ENCODE measurements around the gene TBC1D1. TPM values are rescaled to one million over a fixed set of nuclear protein-coding genes. Genes with fewer than 3 reads are reported as not detected.
A peak's percentile ranks its signal among the peaks of the same experiment; 100 is the strongest.

TBC1D1 gene
- total and polyA plus RNA-seq, 5 experiments from 2014 or later: 18.4 to 53.8 (median 27.2) TPM

- POLR2A ChIA-PET: no interaction called here
- Mint-ChIP-seq H3K36me3 (peaks cover 13 to 25% (median 22%) of the 10 kb centered on the region in 3 donors), H3K4me3 (no peak overlapping the region), H3K27ac (no peak overlapping the region), H3K9me3 (peaks cover 0 to 24% (median 2%) of the 10 kb centered on the region in 9 donors), H3K27me3 (no peaks in the 10 kb centered on the region), H3K4me1 (peaks cover 11 to 28% (median 24%) of the 10 kb centered on the region in 4 donors)
- no peak for DNase-seq
- no peak for ATAC-seq
Measured at GRCh38 chr4:37936889-37937498, 46.1 kb downstream of the TBC1D1 start.

DNA sequence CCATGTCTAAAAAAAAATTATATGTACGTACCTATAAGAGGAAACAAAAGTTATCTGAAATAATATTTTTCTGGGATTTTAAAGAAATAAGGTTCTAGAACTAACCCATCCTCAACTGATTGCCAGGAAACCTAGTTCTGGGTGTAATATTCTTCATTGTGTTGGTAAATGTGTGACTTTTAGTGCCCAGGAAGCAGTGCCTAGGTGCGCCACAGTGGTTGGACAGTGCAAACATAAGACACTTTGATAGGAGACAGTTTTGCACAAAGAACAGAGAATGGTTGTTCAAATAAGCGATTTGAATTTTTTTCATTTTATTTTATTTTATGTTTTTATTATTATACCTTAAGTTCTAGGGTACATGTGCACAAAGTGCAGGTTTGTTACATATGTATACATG is 47.3 kb downstream of the TBC1D1 start:
- no peaks in the 10 kb centered on the region for H3K27me3 Mint-ChIP-seq
- no peak overlapping the region for H3K4me3 Mint-ChIP-seq
- H3K27ac Mint-ChIP-seq: no peak overlapping the region
- ATAC-seq (no peak), DNase-seq (no peak)
- peaks cover 13 to 29% (median 20%) of the 10 kb centered on the region in 3 donors for H3K36me3 Mint-ChIP-seq
- H3K4me1 Mint-ChIP-seq: peaks cover 13 to 35% (median 29%) of the 10 kb centered on the region in 4 donors
- POLR2A ChIA-PET: no interaction called here
- peaks cover 0 to 27% (median 2%) of the 10 kb centered on the region in 9 donors for H3K9me3 Mint-ChIP-seq

GRCh38 chr4:37946503-37947179 is 55.8 kb downstream of the TBC1D1 start:
- peaks cover 27 to 63% (median 54%) of the 10 kb centered on the region in 4 donors for H3K4me1 Mint-ChIP-seq
- no peak for ATAC-seq
- DNase-seq: no peak
- peak overlapping the region in 7 of 10 donors; percentile 0 to 77 (median 44) for H3K27ac Mint-ChIP-seq
- no peak overlapping the region for H3K4me3 Mint-ChIP-seq
- peaks cover 2 to 15% (median 11%) of the 10 kb centered on the region in 3 donors for H3K36me3 Mint-ChIP-seq
- peaks cover 0 to 8% (median 0%) of the 10 kb centered on the region in 9 donors for H3K9me3 Mint-ChIP-seq
- POLR2A ChIA-PET: no interaction called here
- no peaks in the 10 kb centered on the region for H3K27me3 Mint-ChIP-seq

- DNase-seq (peak in 4 of 10 donors; percentile 31 to 56 (median 42)), ATAC-seq (peak; percentile 75 to 77)
- Mint-ChIP-seq H3K27ac (peak overlapping the region in 8 of 10 donors; percentile 2 to 81 (median 24)), H3K4me1 (peaks cover 23 to 56% (median 43%) of the 10 kb centered on the region in 4 donors), H3K36me3 (peaks cover 10 to 26% (median 25%) of the 10 kb centered on the region in 3 donors), H3K9me3 (peaks cover 0 to under 1% (median 0%) of the 10 kb centered on the region in 9 donors), H3K4me3 (peak overlapping the region in 4 of 10 donors; percentile 0 to 23 (median 6)), H3K27me3 (no peaks in the 10 kb centered on the region)
- POLR2A ChIA-PET: interaction anchor here (0.7 kb wide), 1 partner anchor 60 kb away, joined by 3 read pairs; no protein-coding TSS in a partner anchor
Measured at GRCh38 chr4:37948542-37948941, 57.7 kb downstream of the TBC1D1 start.

GRCh38 chr4:37949636-37950426 is 58.9 kb downstream of the TBC1D1 start:
- Mint-ChIP-seq H3K9me3 (no peaks in the 10 kb centered on the region), H3K27me3 (no peaks in the 10 kb centered on the region), H3K36me3 (peaks cover 15 to 29% (median 25%) of the 10 kb centered on the region in 3 donors), H3K4me3 (no peak overlapping the region), H3K4me1 (peaks cover 22 to 50% (median 40%) of the 10 kb centered on the region in 4 donors), H3K27ac (peak overlapping the region in 3 of 10 donors; percentile 1 to 33 (median 27))
- DNase-seq (no peak), ATAC-seq (no peak)
- POLR2A ChIA-PET: no interaction called here

- Mint-ChIP-seq H3K4me3 (no peak overlapping the region), H3K36me3 (peaks cover 15 to 30% (median 29%) of the 10 kb centered on the region in 3 donors)
- POLR2A ChIA-PET: no interaction called here
Measured at GRCh38 chr4:37951461-37952352, 60.8 kb downstream of the TBC1D1 start.

GRCh38 chr4:37953156-37953555 is 62.3 kb downstream of the TBC1D1 start:
- DNase-seq: no peak
- POLR2A ChIA-PET: no interaction called here
- H3K27me3 Mint-ChIP-seq: no peaks in the 10 kb centered on the region
- no peaks in the 10 kb centered on the region for H3K9me3 Mint-ChIP-seq
- peaks cover 11 to 26% (median 20%) of the 10 kb centered on the region in 4 donors for H3K4me1 Mint-ChIP-seq
- ATAC-seq: no peak
- H3K27ac Mint-ChIP-seq: no peak overlapping the region
- peaks cover 15 to 35% (median 29%) of the 10 kb centered on the region in 3 donors for H3K36me3 Mint-ChIP-seq
- H3K4me3 Mint-ChIP-seq: no peak overlapping the region

More at GRCh38 chr4:37951461-37952352, 60.8 kb downstream of the TBC1D1 start:
- H3K4me1 Mint-ChIP-seq: peaks cover 16 to 36% (median 28%) of the 10 kb centered on the region in 4 donors
- H3K9me3 Mint-ChIP-seq: no peaks in the 10 kb centered on the region
- H3K27ac Mint-ChIP-seq: peak overlapping the region in 1 of 10 donors; percentile 36
- H3K27me3 Mint-ChIP-seq: no peaks in the 10 kb centered on the region
- ATAC-seq: no peak
- DNase-seq: no peak

- peaks cover 9 to 20% (median 15%) of the 10 kb centered on the region in 4 donors for H3K4me1 Mint-ChIP-seq
- peak overlapping the region in 2 of 10 donors; percentile 2 to 66 for H3K27ac Mint-ChIP-seq
- peaks cover 15 to 35% (median 29%) of the 10 kb centered on the region in 3 donors for H3K36me3 Mint-ChIP-seq
- POLR2A ChIA-PET: interaction anchor here (1.0 kb wide), 1 partner anchor 23 kb away, joined by 4 read pairs; no protein-coding TSS in a partner anchor
- H3K9me3 Mint-ChIP-seq: no peaks in the 10 kb centered on the region
- H3K4me3 Mint-ChIP-seq: no peak overlapping the region
- ATAC-seq: no peak
- DNase-seq: no peak
- H3K27me3 Mint-ChIP-seq: no peaks in the 10 kb centered on the region
Measured at GRCh38 chr4:37953620-37954293, 62.9 kb downstream of the TBC1D1 start.

- no peak for DNase-seq
- Mint-ChIP-seq H3K27me3 (no peaks in the 10 kb centered on the region), H3K27ac (no peak overlapping the region), H3K4me3 (no peak overlapping the region), H3K9me3 (no peaks in the 10 kb centered on the region), H3K4me1 (peaks cover 2 to 10% (median 5%) of the 10 kb centered on the region in 4 donors), H3K36me3 (peaks cover 10 to 23% (median 19%) of the 10 kb centered on the region in 3 donors)
- POLR2A ChIA-PET: no interaction called here
- no peak for ATAC-seq
Measured at GRCh38 chr4:37956941-37957340, 66.1 kb downstream of the TBC1D1 start.

GRCh38 chr4:37958932-37959331 is 68.0 kb downstream of the TBC1D1 start:
- Mint-ChIP-seq H3K27ac (no peak overlapping the region), H3K4me3 (no peak overlapping the region), H3K9me3 (no peaks in the 10 kb centered on the region), H3K27me3 (no peaks in the 10 kb centered on the region), H3K4me1 (peaks cover 4 to 10% (median 8%) of the 10 kb centered on the region in 4 donors), H3K36me3 (peaks cover 0 to 10% (median 5%) of the 10 kb centered on the region in 3 donors)
- POLR2A ChIA-PET: no interaction called here
- DNase-seq (no peak), ATAC-seq (no peak)

DNA sequence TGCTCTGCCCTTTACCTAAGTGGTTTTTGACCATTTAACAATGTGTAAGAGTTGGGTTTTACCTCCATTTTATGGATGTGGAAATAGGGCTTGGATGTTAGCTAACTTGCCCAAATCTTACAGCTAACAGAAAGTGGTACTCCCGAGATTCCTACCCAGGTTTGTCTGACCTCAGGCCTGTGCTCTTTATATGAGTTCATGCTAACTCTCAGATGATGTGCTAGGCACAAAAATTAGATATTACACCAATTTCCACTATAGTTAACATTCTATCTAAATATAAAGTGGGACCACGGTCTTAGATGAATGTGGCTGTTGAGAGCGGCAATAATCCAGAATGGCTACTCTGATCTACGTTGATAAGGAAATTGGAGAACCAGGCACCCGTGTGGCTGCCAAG is 69.2 kb downstream of the TBC1D1 start, which contains the start of gene PTTG2:
Gene PTTG2 (plus strand): TSS at position 301 of the 400 bp plus-strand sequence. CDS start 37 bp downstream, at position 338.
- peak within 1 kb of the TSS in 2 of 10 donors; percentile 4 to 44 for H3K27ac Mint-ChIP-seq
- POLR2A ChIA-PET: no interaction called here

More for the DNA sequence above, 69.2 kb downstream of the TBC1D1 start, which contains the start of gene PTTG2:
- DNase-seq (no peak), ATAC-seq (no peak)
- Mint-ChIP-seq H3K9me3 (no peaks in the 10 kb centered on the region), H3K4me3 (no peak within 1 kb of the TSS), H3K36me3 (peaks cover 0 to 10% (median 0%) of the 10 kb centered on the region in 3 donors), H3K27me3 (no peaks in the 10 kb centered on the region), H3K4me1 (peaks cover 9 to 19% (median 15%) of the 10 kb centered on the region in 4 donors)

Data from naive thymus-derived CD8-positive, alpha-beta T cell (primary cell).